Psoas muscle (tissue), 8 donors: ENCODE data around the gene PHACTR3. TPM values are rescaled to one million over a fixed set of nuclear protein-coding genes. Genes with fewer than 3 reads are reported as not detected.

ENCODE experiments used
- ATAC-seq, 4 donors: fragments of 200-7000 bp; cut with Tn5 transposase; one replicate each; pipeline ENCODE4 v1.9.1; 2020; ENCODE audit warnings: moderate library complexity in 3 of 4, mild to moderate bottlenecking in 2 of 4
- DNase-seq, 2 donors: peaks; one replicate each; pipeline ENCODE4 v3.0.0-alpha.2; 2020
- H3K27ac ChIP-seq: fragments of 200-600 bp; one replicate; pipeline ENCODE4 v1.8.0; 2022
- H3K27me3 ChIP-seq, 3 donors: fragments of 200-600 bp in 1 of 3; one replicate each; pipeline versions ENCODE4 v1.6.1 to v1.8.0; 2013 to 2022; ENCODE audit warnings: low read length in 2 of 3, mild to moderate bottlenecking in 2 of 3, moderate library complexity in 1 of 3; ENCODE audit not compliant: insufficient read depth in 3 of 3
- H3K36me3 ChIP-seq, 2 donors: fragments of 200-600 bp in 1 of 2; one replicate each; pipeline versions ENCODE4 v1.6.1 to v1.8.0; 2013 to 2022; ENCODE audit warnings: low read depth in 1 of 2, mild to moderate bottlenecking in 1 of 2, moderate library complexity in 1 of 2; ENCODE audit not compliant: insufficient read depth in 1 of 2
- H3K4me1 ChIP-seq: fragments of 200-600 bp; one replicate; pipeline ENCODE4 v1.8.0; 2022
- H3K4me3 ChIP-seq: fragments of 200-600 bp; one replicate; pipeline ENCODE4 v1.8.0; 2022; ENCODE audit warnings: mild to moderate bottlenecking
- H3K9me3 ChIP-seq: fragments of 200-600 bp; one replicate; pipeline ENCODE4 v1.8.0; 2022
- CTCF ChIP-seq: fragments of 200-600 bp; IDR thresholded peaks from one replicate; pipeline ENCODE4 v1.8.0; 2022; ENCODE audit warnings: antibody characterized with exemption
- WGBS, 3 donors: extraction: QIAGEN DNeasy Blood & Tissue Kit; methylation state at CpG; one replicate each; pipeline versions ENCODE4 v1.1.6 to v1.1.7; 2013; 5-methylcytosine and 5-hydroxymethylcytosine counted together
- intact Hi-C, 2 donors: fragments of 100-400 bp; cut with DNase I; formaldehyde crosslinking; loops; one replicate each; pipeline versions ENCODE4 v1.11.0 to v1.14.2; 2022
- polyA plus RNA-seq, 3 donors: library from polyadenylated mRNA; stranded (reverse); fragments of 200-250 nt; gene quantifications; one replicate each; pipeline ENCODE4 v1.2.3, GENCODE V29; 2013
- total RNA-seq, 4 donors: library from RNA; stranded (reverse); fragmentation: NEBNext Ultra II Directional in 2 of 4; extraction: Animal tissue kit (Norgen Biotek cat#: 25700) in 2 of 4; gene quantifications; one replicate each; pipeline versions ENCODE4 v1.2.1 to v1.2.4, GENCODE V29; 2021 to 2023
- donor health status: healthy with polysubstance abuse.
- donor health status: DM: no; HTN: no; CAD: no; lungs with moderate emphysema.
- donor health status: Bipolar disorder and iron deficiency.
- donor health status: healthy.
- donor health status: DM: yes; HTN: yes; CAD: no.
- donor health status: DM: no; HTN: no; CAD: no.
- donor health status: DM: no; HTN: no; CAD: no.
- donor health status: DM: yes; HTN: yes; CAD: no.

Gene PHACTR3
- total and polyA plus RNA-seq, 7 donors: 0.10 to 0.46 (median 0.15) TPM; not detected in 3

- Histone ChIP-seq H3K4me1 (no peaks in the 10 kb centered on the region), H3K36me3 (no peaks in the 10 kb centered on the region), H3K9me3 (no peaks in the 10 kb centered on the region), H3K27ac (no peak overlapping the region), H3K27me3 (peaks cover 0 to 4% (median 0%) of the 10 kb centered on the region in 3 donors), H3K4me3 (no peak overlapping the region)
- DNase-seq (no peak), ATAC-seq (no peak)
- 40 to 48% (median 44%) methylated on average over 3 of the region's 3 CpGs for WGBS, 3 donors
- no peak for TF ChIP-seq CTCF
- intact Hi-C loops: no loop called here
Observed at GRCh38 chr20:59688356-59688755, 84.0 kb downstream of the PHACTR3 start.

- no peak overlapping the region for H3K4me3 ChIP-seq
- intact Hi-C loops: no loop called here
- DNase-seq (no peak), ATAC-seq (no peak)
- no peaks in the 10 kb centered on the region for H3K36me3 ChIP-seq
- H3K27ac ChIP-seq: no peak overlapping the region
- H3K9me3 ChIP-seq: no peaks in the 10 kb centered on the region
- WGBS, 3 donors: 73 to 77% (median 75%) methylated on average over 7 of the region's 7 CpGs
- no peak for TF ChIP-seq CTCF
- no peaks in the 10 kb centered on the region for H3K4me1 ChIP-seq
- peaks cover 0 to 4% (median 0%) of the 10 kb centered on the region in 3 donors for H3K27me3 ChIP-seq
Observed at GRCh38 chr20:59688999-59689398, 84.7 kb downstream of the PHACTR3 start.

GRCh38 chr20:59690101-59690500 lies 85.8 kb downstream of the PHACTR3 start:
- no peaks in the 10 kb centered on the region for H3K9me3 ChIP-seq
- no peak for ATAC-seq
- intact Hi-C loops: no loop called here
- 82 to 86% (median 86%) methylated on average over 4 of the region's 4 CpGs for WGBS, 3 donors
- H3K4me1 ChIP-seq: no peaks in the 10 kb centered on the region
- no peak overlapping the region for H3K27ac ChIP-seq
- no peak overlapping the region for H3K4me3 ChIP-seq
- no peak for DNase-seq
- no peak for TF ChIP-seq CTCF
- H3K27me3 ChIP-seq: peaks cover 0 to 4% (median 0%) of the 10 kb centered on the region in 3 donors
- H3K36me3 ChIP-seq: no peaks in the 10 kb centered on the region

GRCh38 chr20:59690976-59691375 lies 86.6 kb downstream of the PHACTR3 start:
- intact Hi-C loops: no loop called here
- no peak for TF ChIP-seq CTCF
- H3K4me1 ChIP-seq: no peaks in the 10 kb centered on the region
- ATAC-seq (no peak), DNase-seq (no peak)
- no peaks in the 10 kb centered on the region for H3K36me3 ChIP-seq
- 75 to 86% (median 79%) methylated on average over 4 of the region's 4 CpGs for WGBS, 3 donors
- no peak overlapping the region for H3K4me3 ChIP-seq
- peaks cover 0 to 4% (median 0%) of the 10 kb centered on the region in 3 donors for H3K27me3 ChIP-seq
- no peak overlapping the region for H3K27ac ChIP-seq
- H3K9me3 ChIP-seq: no peaks in the 10 kb centered on the region

GRCh38 chr20:59692139-59692538 lies 87.8 kb downstream of the PHACTR3 start:
- no peak for DNase-seq

More at GRCh38 chr20:59692139-59692538, 87.8 kb downstream of the PHACTR3 start:
- peak in 1 of 4 donors; percentile 30 for ATAC-seq
- H3K27me3 ChIP-seq: peaks cover 0 to 4% (median 0%) of the 10 kb centered on the region in 3 donors
- H3K4me3 ChIP-seq: no peak overlapping the region
- no peak overlapping the region for H3K27ac ChIP-seq
- no peaks in the 10 kb centered on the region for H3K36me3 ChIP-seq
- intact Hi-C loops: no loop called here
- no peaks in the 10 kb centered on the region for H3K4me1 ChIP-seq
- TF ChIP-seq CTCF: no peak
- no peaks in the 10 kb centered on the region for H3K9me3 ChIP-seq
- WGBS, 3 donors: 45 to 54% (median 47%) methylated on average over 3 of the region's 3 CpGs
